Fibroblast of upper back skin (primary cell): Measurements from ENCODE around the gene MMP8.
A peak's percentile ranks its signal among the peaks of the same experiment; 100 is the strongest.

ENCODE experiments used
- DNase-seq: peaks from one replicate; pipeline ENCODE4 v3.0.0-alpha.2; 2013

Gene MMP8

DNA sequence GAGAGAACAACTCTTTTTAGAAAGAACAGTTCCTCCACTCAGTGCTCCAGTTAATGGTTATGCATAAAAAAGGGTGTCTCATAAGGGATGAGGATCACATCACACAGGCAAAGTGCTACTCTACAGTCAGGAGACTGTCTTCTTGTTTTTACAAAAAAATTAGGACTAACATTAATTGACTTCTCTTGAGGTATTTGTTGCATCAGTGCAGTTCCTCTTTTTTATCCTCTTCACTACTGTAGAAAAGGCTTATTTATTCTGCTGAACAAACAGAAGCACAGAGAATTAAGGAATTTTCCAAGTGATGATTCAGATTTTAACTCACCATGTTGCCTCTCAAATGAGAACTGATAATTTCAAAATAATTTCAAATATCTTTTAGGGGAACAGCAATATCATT is 1.9 kb downstream of the MMP8 start:
- no peak for DNase-seq

DNA sequence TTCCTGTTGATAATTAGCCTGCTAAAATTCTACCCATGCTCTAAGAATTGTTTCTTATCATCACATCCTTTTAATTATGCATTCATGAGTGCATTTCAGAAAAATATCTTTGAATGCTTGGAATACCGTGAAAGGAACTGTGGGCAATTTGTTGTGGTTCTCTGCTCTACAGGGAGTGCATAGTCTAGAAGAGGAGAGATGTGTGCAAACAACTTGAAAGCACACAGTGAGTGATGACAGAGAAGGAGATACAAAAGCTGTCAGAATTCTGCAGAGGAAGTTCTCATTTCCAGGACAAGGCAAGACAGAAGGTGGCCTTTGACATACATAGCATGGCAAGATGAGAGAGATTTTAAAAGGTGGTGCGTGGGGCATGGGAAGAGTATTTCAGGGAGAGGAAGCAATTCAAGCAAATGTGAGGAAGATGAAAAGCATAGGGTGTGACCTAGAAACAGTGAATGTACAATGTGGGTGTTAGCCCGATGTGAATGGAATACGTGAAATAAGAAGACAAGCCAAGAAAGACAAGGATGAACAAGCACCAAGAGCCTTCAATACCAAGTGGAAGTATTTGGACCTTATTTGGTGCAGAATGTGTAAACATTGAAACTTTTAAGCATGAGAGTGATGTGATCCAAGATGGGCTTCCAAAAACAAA is 5.0 kb downstream of the MMP8 start:
- DNase-seq = peak; percentile 7

DNA sequence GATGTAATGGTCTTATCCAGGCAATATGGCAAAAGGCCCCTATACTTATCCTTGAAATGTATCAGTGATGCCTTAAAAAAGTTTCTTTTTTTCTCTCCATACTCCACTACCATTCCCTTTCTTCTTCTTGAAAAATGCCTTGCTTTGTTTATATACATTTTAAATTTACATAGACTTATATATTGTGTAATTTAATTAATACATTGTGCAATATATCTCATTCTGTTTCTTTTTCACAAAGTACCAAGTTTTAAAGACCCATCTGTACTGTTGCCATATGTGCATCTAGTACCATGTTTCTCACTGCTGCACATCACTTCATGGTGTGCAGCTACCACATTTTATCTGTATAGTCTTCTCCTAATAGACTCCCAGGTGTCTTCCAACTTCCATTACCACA is 7.5 kb downstream of the MMP8 start:
- no peak for DNase-seq

DNA sequence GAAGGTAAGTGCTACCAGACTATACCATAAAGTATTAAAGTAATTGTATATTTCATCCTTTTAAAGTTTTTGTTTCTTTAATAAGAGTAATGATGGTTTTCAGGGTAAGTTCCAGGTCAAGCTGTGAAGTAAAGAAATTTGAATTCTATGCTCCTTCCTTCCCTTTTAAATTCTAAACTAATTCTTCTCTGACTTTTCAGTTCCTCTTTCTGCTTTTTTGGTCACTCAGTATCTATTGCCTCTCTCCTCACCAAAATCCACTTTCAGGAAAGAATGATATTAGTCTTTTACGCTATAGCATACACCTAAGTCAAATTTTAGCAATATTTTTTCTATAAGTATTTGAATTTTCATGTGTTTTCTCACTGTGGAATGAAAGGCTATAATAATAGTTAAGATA is 8.2 kb downstream of the MMP8 start:
- no peak for DNase-seq

DNA sequence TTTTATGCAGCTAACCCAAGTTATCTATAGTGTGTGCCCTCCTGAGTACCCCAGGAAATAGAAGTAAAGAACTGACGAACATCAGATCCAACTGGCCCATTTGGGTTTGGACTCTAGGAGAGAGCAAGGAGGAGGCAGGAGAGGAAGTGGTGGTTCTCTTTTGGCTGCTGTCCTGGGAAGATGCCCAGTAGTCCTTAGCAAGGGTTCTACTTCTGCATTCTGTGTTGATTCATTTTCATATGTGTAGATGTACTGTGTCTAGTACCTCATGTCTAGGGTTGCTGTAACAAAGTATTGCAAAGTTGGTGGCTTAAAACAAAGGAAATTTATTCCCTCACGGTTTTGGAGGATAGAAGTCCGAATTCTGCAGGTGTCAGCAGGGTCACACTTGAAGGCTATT is 12.6 kb downstream of the MMP8 start:
- DNase-seq = no peak

DNA sequence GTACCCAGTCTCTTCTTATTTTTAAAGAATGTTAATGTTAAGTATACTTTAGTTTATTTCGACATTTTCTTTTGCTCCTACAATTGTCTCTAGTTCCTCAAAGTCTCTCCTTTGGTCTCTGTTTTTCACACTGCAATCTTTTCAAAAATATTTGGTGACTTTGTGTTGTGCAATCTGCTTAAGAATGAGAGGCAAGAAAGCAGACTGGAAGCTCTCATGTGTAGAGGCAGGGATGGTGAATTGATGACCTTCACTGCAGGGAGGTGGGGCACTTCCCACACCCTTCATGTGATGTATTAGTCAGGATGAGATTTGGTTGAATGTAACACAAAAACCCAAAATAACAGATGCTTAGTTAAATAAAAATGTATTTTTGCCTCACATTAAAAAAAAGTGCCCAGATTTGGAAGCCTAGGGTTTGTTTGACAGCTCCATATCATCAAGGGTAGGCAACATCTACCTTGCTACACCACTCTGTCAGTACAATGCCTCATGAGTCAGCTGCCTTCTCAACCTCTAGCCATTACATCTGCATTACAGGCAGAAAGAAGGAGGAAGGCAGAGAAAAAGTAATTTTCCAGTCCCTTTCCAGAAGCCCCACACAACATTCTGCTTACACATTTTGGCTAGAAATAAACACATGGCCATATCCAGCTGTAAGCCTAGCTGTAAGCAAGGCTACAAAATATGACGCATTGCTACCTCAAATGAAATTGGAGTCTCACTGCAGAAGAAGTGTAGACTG is 15.4 kb downstream of the MMP8 start:
- peak; percentile 5 for DNase-seq

DNA sequence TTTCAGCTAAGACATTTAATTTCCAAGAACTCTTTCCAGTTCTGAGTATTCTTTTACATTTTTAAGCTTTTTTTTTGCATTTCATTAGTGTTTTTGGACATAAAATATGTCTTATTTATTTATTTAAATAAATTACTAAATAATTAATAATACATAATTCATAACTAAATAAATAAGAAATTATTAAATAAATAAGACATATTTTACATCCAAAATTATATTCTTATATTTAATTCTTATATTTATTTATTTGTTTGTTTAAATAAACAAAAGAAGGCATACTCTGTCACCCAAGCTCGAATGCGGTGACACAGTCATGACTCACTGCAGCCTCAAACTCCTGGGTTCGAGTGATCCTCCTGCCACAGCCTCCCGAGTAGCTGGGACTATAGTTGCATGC is 16.1 kb downstream of the MMP8 start:
- no peak for DNase-seq

DNA sequence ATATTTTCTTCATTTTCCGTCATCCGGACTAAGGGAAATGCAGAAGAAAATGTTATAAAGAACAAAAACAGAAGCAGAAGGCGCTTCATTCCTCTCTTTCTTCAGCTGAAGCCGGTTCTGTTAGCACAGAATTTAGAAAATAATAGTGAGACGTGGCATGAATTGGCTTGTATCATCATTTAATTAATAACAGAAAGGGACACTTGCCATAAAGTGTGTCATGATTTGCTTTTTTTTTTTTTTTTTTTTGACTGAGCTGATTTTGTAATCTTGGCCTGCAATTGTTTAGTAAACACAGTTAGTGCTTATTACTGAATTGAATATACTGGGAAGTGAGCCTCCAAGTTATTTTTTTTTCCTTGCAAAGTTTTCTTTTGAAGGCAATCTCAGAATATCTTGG is 19.1 kb downstream of the MMP8 start, which contains the start of gene MMP27:
Gene MMP27 (minus strand): TSS at position 144 of the 400 bp plus-strand sequence. CDS start 55 bp downstream, at position 89.
- DNase-seq = no peak

DNA sequence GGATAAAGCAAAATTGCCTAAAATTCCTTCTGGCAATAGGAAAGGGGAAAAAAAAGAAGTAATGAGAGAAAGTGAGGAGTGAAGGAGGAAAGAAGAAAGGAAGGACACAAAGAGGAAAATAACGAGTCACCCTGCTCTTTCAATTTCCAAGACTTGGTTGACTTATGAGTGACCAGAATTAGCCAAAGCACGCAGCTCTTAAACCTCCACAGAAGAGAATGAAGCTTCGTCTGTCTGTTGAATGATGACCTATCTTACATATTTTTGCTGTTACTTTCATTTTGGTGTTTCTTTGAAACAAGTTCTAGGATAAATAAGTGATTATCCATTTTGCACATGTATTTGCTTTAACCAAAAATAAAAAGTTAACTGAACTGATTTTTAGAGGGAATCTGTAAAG is 19.9 kb downstream of the MMP8 start:
- no peak for DNase-seq

DNA sequence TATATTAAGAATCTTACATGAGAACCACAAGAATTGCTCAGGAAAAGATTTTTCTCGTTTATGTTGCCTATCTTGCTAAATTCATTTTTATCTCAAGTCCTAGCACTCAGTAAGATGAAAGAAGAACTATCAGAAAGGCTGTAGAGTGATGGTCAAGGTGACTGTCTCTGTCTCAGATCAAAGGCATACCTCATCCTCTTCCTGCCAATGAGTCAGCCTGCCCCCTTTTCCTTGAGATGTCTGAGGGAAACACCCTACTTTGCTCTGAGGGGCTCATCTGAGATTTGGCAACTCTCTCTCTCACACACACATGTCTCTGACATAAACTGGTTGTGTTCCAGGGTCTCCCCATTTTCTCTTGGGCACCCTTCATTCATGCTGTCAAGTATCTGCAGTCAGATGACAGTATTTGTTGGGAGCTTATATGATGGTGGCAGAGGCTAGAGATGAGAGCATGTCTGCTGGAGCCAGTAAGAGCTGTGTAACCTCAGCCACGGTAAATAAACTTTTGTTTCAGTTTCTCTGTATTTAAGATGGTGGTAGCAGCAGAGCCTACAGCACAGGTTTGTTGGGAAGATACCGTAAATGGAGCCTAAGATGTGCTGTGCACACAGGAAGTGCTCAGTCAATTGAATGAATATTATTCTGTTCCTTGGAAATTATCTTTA is 20.8 kb downstream of the MMP8 start:
- DNase-seq = no peak

DNA sequence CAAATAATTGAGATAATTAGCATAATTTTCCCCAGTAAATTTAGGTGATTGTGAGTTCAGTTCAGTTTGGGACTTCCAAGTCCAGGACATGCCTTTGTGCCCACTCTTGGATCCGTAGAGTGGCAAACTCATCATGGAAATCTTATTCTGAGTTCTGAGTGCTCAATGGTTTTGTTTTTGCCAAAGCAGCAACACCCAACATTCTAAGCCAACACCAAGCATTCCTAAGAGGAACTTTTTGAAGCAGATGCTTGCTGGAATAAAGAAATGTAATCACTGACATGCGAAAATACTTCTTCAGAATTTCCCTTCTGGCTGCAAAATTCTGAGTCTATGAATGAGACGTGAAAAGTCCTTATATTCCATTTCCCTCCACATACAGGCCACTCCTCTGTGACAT is 29.6 kb downstream of the MMP8 start:
- no peak for DNase-seq

DNA sequence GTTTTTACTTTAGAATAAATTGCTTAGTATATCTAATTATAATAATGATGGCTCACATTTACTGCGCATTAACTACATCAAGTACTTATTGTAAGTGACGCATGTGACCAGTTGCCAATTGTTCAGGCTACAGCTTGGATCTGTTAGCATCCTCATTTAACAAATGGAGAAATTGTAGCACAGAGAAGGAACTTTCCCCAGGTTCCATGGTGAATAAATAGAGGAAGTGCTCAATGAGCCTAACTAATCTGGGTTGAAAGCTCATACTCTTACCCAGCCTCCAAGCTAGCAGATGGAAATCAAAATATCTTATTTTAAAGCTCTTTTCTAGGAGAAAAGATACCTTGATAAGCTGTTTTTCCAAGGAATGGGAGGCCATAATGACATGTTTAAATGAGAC is 39.0 kb downstream of the MMP8 start:
- no peak for DNase-seq

DNA sequence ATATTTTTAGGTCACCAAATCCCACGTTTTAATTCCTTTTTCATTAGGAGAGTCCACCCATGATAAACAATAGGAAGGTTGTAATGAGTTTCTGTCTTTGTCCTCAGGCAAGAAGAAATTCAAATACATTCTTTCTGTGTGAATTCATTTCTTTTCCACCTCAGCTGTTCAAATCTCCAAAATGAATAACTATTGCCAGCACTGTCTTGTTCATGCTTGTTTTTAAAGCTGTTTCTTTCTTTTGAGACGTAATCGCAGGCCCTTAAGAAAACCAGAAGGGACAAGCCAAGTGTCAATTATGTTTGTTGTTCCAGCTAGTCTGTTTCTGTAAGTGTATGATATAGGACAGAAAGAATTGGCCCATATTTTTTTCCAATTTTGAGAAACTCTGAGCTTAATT is 39.4 kb downstream of the MMP8 start:
- no peak for DNase-seq

DNA sequence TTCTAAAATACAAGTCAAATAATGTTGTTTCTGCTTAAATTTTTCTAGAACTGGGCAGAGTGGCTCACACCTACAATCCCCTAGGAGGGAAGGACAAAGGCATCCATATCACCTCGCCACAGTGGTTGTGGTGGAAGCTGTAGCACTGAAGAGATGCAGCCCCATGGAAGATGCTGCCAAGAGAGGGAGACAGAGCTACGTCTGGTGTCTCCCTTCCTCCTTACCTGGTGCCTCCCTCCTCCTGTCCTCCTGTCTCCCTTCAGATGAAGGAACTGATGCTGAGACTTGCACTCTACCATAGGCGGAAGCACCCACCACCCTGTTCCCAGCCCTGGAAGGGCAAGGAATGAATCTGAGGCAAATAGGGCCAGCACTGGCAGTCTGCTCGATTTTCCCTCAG is 41.5 kb downstream of the MMP8 start:
- DNase-seq = no peak

DNA sequence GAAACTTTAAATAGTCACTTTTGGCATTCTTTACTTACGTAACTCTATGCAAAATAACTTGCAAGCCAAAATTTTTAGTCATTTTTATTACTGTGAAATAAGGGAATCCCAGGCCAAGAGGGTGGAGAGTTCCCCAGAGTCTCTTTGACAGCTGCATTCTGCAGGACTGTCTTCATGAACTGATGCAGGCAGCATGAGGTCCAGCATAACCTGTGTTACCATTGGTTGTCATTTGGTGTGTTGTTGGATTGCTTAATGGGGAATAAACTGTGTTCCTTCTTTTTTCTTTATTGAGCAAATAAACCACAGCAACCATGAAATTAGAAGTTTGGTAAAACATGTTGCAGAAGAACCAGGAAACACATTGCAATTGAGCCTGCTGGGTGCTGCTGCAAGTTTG is 43.8 kb downstream of the MMP8 start:
- peak; percentile 56 for DNase-seq

DNA sequence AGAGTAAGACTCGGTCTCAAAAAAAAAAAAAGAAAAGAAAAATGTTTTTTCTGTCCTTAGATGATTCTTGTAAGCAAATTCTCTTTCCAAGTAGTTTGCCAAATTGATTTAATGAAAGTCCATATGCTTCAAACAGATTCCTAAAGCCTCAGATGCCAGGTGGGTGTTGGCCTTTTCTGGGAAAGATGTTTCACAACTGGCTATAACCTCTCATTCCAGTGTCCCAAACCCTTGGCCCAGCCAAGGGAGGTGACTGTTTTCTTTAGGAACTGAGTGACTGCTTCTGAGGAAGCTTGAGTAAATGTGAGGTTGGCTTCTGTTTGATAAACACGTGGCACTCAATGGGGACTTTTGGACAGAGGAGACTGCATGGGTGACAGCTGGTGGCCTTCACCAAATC is 46.7 kb downstream of the MMP8 start:
- DNase-seq = no peak

DNA sequence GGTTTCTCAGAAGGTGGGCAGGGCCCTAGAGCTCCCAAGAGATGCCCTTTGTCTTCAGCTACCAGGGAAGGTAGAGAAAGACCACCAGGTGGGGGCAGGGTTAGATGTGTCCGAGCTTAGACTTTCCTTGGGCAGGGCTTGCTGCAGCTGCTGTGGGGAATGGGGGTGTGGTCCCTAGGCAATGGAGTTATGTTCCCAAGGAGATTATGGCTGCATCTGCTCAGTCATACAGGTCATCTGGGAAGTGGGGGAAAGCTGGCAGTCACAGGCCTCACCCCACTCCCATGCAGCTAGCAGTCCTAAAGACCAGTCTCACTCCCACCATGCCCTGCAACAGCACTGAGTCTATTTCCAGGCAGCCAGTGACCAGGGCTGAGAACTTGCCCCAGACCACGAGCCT is 48.7 kb downstream of the MMP8 start:
- no peak for DNase-seq

DNA sequence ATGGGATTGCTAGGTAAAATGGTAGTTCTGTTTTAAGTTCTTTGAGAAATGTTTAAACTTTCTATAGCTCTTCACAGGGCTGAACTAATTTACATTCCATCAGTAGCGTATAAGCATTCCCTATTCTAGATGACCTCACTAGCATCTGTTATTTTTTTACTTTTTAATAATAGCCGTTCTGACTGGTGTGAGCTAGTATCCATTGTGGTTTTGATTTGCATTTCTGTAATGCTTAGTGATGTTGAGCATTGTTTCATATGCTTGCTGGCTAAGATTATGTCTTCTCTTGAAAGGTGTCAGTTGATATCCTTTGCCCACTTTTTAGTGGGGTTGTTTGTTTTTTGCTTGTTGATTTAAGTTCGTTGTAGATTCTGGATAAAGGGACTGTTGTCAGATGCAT is 55.1 kb downstream of the MMP8 start:
- DNase-seq = peak; percentile 45

DNA sequence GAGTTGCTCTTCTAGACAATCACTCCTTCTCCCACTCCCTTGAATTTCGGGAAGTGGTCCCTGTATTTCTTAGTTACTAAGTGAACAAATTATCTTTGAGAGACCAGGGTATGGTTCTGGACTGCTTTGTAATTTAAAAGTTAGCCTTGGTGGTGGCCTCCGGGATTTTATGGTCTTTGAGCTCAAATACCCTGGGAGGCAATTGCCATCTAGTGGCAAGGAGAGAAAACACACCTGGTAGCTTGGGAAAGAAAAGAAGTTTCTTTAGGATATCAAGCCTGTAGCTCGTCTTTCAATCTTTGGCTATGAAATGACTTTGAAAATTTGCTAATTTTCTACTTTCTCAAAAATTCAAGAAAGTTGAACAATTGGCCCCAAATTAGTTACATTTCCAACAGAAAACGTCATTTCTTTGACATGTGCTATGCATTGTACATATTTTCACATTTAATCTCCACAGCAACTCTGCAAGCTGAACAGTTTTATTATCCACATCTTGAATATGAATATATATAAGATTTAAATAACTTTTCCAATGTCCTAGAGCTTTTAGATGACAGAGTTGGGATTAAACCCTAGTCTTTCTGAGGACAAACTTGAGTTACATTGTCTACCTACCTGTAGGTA is 58.3 kb downstream of the MMP8 start:
- peak; percentile 60 for DNase-seq

DNA sequence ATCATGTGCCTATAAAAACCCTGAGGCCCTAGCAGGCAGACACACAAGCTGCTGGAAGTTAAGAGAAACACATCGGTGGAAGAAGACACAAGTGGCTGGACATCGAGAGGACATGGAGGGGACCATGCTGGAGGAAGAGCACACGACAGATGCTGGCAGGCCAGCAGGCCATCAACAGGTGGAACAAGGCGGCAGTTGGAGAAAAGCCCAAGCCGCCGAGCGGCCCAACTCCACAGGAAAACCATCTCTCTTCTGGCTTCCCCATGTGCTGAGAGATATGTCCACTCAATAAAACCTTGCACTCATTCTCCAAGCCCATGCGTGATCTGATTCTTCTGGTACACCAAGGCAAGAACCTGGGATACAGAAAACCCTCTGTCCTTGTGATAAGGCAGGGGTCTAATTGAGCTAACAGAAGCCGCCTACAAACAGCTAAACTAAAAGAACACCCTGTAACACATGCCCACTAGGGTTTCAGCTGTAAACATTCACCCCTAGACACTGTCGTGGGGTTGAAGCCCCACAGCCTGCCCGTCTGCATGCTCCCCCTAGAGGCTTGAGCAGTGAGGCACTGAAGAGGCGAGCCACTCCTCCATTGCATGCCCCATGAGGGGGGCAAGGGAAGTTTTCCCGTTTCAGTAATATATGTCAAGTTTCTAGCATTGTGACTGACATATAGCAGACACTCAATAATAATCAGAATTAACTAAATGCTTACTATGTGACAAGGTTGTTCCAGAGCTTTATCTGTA is 60.6 kb downstream of the MMP8 start:
- DNase-seq = no peak

DNA sequence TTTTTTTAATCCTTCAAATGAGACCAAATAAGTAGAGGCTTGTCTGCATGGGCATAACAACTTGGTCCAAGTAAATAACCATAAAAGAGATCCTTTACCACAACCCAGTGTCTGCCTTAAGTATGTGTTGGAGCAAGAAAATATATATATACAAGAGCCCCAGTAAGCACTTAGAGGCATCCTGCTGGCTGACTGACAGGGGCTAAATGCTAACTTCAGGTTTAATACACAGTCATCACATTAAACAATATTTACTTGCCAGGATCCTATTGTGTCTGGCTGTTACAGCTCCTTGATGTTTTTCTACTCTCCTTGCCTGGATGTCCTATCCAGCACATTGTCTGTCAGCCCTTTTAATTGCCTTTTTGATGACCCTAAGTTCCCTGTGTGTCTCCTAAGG is 62.1 kb downstream of the MMP8 start:
- no peak for DNase-seq
